Measurements from ENCODE around the gene RHOBTB3. TPM values are rescaled to one million over a fixed set of nuclear protein-coding genes. Genes with fewer than 3 reads are reported as not detected.
A peak's percentile ranks its signal among the peaks of the same experiment; 100 is the strongest.

Gene RHOBTB3
- total RNA-seq, 3 donors from 2014 or later = 82.8 to 205 (median 109) TPM

DNA sequence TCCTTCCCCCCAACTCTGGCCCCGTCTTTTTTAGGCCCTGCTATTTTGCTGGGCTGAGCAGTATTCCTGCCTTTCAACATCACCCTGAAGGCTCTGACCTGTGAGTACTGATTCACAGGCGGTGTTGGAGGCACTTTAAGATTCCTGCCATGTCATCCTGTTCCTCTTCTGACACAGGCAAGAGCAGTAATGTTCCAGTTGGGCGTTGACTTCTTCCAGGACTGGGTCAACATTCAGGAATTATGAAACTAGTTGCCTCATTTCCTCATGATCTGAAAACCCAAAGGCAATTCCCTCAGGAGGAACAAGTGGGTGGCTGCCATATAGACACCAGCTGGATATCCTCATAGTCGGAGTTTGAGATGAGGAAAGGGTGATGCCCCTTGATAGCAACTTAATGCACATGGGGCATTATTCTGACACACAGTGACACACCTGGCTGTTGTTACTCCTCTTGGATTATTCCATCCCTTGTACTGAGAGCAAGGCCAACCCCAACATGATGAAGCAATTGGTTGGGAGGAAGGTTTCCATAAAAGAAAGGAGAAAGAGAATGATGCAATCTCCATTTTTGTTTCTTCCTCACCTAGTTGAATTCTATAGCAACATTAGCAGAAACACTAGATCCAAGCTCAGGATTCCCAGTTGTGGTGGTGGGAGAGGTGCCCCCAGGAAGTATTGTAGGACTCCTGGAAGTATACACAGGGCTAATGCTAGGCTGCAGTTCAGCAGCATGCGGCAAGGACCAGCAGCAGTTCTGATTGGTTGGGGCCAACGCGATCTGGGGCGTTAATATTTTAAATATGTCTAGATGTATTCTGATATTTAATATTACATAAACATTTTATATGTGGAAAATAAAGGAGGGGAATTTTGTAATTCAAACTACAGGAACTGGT is 111.0 kb downstream of the RHOBTB3 start:
- DNase-seq (ENCODE audit: low spot score in 2 of 2) = no peak
- intact Hi-C loops (cut with DNase I; ENCODE audit: low total_unique reads) = no loop called here

DNA sequence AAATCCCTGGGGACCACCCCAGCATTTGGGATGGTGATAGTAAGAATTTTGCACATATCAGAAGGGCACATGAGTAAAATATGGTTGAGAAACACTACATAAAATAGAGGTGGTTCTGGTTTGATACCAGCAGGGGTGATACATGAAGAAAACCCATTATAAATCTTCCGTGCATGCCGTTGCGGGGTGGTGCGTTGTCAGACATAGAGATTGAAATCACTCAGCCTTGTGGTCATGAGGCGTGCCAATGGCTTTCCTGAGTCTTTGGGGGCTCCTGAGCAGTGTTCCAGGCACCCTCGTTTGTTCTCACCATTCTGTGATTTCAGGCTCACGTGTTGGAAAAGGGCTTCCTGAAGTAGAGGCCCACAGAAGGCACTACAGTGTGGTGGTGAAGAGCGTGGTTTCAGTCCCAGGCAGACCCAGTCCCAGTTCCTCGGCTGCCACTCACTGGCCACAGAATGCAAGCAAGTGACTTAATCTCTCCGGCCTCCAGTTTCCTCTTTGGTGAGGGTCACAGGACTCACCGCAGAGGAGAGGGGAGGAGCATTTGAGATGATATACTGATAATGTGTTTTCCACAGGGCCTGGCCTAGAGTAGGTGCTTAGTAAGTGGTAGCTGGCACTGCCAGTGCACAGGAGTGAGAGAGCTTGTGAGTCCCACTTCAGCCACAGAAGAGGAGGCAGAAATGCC is 111.9 kb downstream of the RHOBTB3 start:
- no peaks in the 10 kb centered on the region for H3K9me3 ChIP-seq
- H3K4me3 ChIP-seq = no peak overlapping the region
- H3K4me1 ChIP-seq = peaks cover 0 to 6% of the 10 kb centered on the region in 2 donors
- no peaks in the 10 kb centered on the region for H3K27me3 ChIP-seq
- peak in 1 of 2 donors; percentile 68 for DNase-seq (ENCODE audit: low spot score in 2 of 2)
- intact Hi-C loops (cut with DNase I; ENCODE audit: low total_unique reads) = no loop called here
- H3K36me3 ChIP-seq = no peaks in the 10 kb centered on the region
- H3K27ac ChIP-seq = peak overlapping the region; percentile 80 to 84
- TF ChIP-seq POLR2AphosphoS5 (IDR thresholded peaks at IDR 0.05) = no peak
- TF ChIP-seq, protein P1, sequence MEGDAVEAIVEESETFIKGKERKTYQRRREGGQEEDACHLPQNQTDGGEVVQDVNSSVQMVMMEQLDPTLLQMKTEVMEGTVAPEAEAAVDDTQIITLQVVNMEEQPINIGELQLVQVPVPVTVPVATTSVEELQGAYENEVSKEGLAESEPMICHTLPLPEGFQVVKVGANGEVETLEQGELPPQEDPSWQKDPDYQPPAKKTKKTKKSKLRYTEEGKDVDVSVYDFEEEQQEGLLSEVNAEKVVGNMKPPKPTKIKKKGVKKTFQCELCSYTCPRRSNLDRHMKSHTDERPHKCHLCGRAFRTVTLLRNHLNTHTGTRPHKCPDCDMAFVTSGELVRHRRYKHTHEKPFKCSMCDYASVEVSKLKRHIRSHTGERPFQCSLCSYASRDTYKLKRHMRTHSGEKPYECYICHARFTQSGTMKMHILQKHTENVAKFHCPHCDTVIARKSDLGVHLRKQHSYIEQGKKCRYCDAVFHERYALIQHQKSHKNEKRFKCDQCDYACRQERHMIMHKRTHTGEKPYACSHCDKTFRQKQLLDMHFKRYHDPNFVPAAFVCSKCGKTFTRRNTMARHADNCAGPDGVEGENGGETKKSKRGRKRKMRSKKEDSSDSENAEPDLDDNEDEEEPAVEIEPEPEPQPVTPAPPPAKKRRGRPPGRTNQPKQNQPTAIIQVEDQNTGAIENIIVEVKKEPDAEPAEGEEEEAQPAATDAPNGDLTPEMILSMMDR (IDR thresholded peaks at IDR 0.05) = no peak
- no peak for TF ChIP-seq POLR2A (IDR thresholded peaks at IDR 0.05)

More for the DNA sequence above, 111.0 kb downstream of the RHOBTB3 start:
- Histone ChIP-seq H3K4me1 (peaks cover 0 to 6% of the 10 kb centered on the region in 2 donors), H3K27me3 (no peaks in the 10 kb centered on the region), H3K36me3 (no peaks in the 10 kb centered on the region), H3K4me3 (no peak overlapping the region), H3K27ac (peak overlapping the region; percentile 80 to 84), H3K9me3 (no peaks in the 10 kb centered on the region)
- TF ChIP-seq POLR2A (IDR thresholded peaks at IDR 0.05) = no peak
- TF ChIP-seq, protein P1 (IDR thresholded peaks at IDR 0.05) = no peak
- peak in 2 of 3 donors; percentile 36 to 77 for TF ChIP-seq POLR2AphosphoS5 (IDR thresholded peaks at IDR 0.05)

GRCh38 chr5:95843733-95844223 is 112.6 kb downstream of the RHOBTB3 start:
- Histone ChIP-seq H3K4me1 (peaks cover 0 to 6% of the 10 kb centered on the region in 2 donors), H3K27ac (peak overlapping the region; percentile 80 to 82), H3K9me3 (no peaks in the 10 kb centered on the region), H3K4me3 (no peak overlapping the region), H3K27me3 (no peaks in the 10 kb centered on the region), H3K36me3 (no peaks in the 10 kb centered on the region)
- intact Hi-C loops (cut with DNase I; ENCODE audit: low total_unique reads) = no loop called here
- TF ChIP-seq, protein P1 (IDR thresholded peaks at IDR 0.05) = no peak
- no peak for TF ChIP-seq POLR2AphosphoS5 (IDR thresholded peaks at IDR 0.05)
- TF ChIP-seq POLR2A (IDR thresholded peaks at IDR 0.05) = no peak
- DNase-seq (ENCODE audit: low spot score in 2 of 2) = no peak

GRCh38 chr5:95845391-95845790 is 114.3 kb downstream of the RHOBTB3 start:
- Histone ChIP-seq H3K4me3 (no peak overlapping the region), H3K4me1 (peaks cover 0 to 6% of the 10 kb centered on the region in 2 donors), H3K36me3 (no peaks in the 10 kb centered on the region), H3K27ac (no peak overlapping the region), H3K9me3 (no peaks in the 10 kb centered on the region), H3K27me3 (no peaks in the 10 kb centered on the region)
- TF ChIP-seq POLR2A (IDR thresholded peaks at IDR 0.05) (no peak), POLR2AphosphoS5 (IDR thresholded peaks at IDR 0.05) (no peak)
- TF ChIP-seq, protein P1 (IDR thresholded peaks at IDR 0.05) = no peak
- intact Hi-C loops (cut with DNase I; ENCODE audit: low total_unique reads) = loop anchor here (5.0 kb wide), 1 partner anchor 63 kb away; no protein-coding TSS in a partner anchor
- no peak for DNase-seq (ENCODE audit: low spot score in 2 of 2)

Other genes starting within 250 kb of the RHOBTB3 start
- gene SKIC3, start 176.4 kb upstream of the RHOBTB3 start, total RNA-seq = 100 to 1,000 TPM in 2 of 3 donors, 10 to 100 TPM in 1; 78.6 to 119 (median 104) TPM
- gene ARSK, start 176.2 kb upstream of the RHOBTB3 start, total RNA-seq = 10 to 100 TPM in 2 of 3 donors, 1 to 10 TPM in 1; 9.5 to 11.4 (median 10.1) TPM
- gene GPR150, start 111.2 kb upstream of the RHOBTB3 start, total RNA-seq = 1 to 10 TPM in 1 of 3 donors, under 1 TPM in 1, not detected in 1; 0.33 to 1.4 TPM
- 1 to 10 TPM; 1.6 to 4.3 (median 3.4) TPM for gene RFESD, start 84.6 kb upstream of the RHOBTB3 start, total RNA-seq
- gene SPATA9, start 48.3 kb upstream of the RHOBTB3 start, total RNA-seq = under 1 TPM in 2 of 3 donors, not detected in 1; 0.32 to 0.33 TPM
- gene GLRX, start 91.4 kb downstream of the RHOBTB3 start, total RNA-seq = 100 to 1,000 TPM in 1 of 3 donors, 10 to 100 TPM in 2; 42.1 to 106 (median 72.8) TPM
- 100 to 1,000 TPM in 2 of 3 donors, 10 to 100 TPM in 1; 95.7 to 211 (median 168) TPM for gene ELL2, start 230.5 kb downstream of the RHOBTB3 start, total RNA-seq

Measured in breast epithelium (tissue), 4 donors.